ENCODE measurements around the gene RPUSD3.
"Not testable (repeated sequence)": the region's sequence is repeated elsewhere in the genome, so short reads cannot be mapped to it uniquely, and the experiment has no call there.

Gene RPUSD3

GRCh38 chr3:9886328-9886727 lies 42.5 kb upstream of the RPUSD3 start:
- no peak overlapping the region for H3K27ac ChIP-seq
- TF ChIP-seq ZFX (IDR thresholded peaks at IDR 0.05) (no peak), CTCF (conservative IDR thresholded peaks at IDR 0.05) (no peak)

GRCh38 chr3:9884555-9885165 lies 40.9 kb upstream of the RPUSD3 start:
- H3K27ac ChIP-seq: no peak overlapping the region
- no peak for TF ChIP-seq ZFX (IDR thresholded peaks at IDR 0.05)

GRCh38 chr3:9883706-9884554 lies 40.1 kb upstream of the RPUSD3 start:
- H3K27ac ChIP-seq: no peak overlapping the region
- no peak for TF ChIP-seq ZFX (IDR thresholded peaks at IDR 0.05)
- no peak for TF ChIP-seq CTCF (conservative IDR thresholded peaks at IDR 0.05)

GRCh38 chr3:9881441-9881840 lies 37.6 kb upstream of the RPUSD3 start:
- no peak overlapping the region for H3K27ac ChIP-seq
- TF ChIP-seq CTCF (conservative IDR thresholded peaks at IDR 0.05) (no peak), ZFX (IDR thresholded peaks at IDR 0.05) (no peak)

GRCh38 chr3:9879830-9880549 lies 36.2 kb upstream of the RPUSD3 start, which contains the start of gene CIDEC:
Gene CIDEC (minus strand): TSS chr3:9880253. CDS start chr3:9878486, 1,767 bp downstream.
- H3K27ac ChIP-seq: no peak within 1 kb of the TSS
- TF ChIP-seq CTCF (conservative IDR thresholded peaks at IDR 0.05): no peak
- no peak for TF ChIP-seq ZFX (IDR thresholded peaks at IDR 0.05)

GRCh38 chr3:9878700-9879099 lies 34.9 kb upstream of the RPUSD3 start:
- no peak overlapping the region for H3K27ac ChIP-seq
- no peak for TF ChIP-seq CTCF (conservative IDR thresholded peaks at IDR 0.05)
- TF ChIP-seq ZFX (IDR thresholded peaks at IDR 0.05): no peak

GRCh38 chr3:9876991-9877390 lies 33.2 kb upstream of the RPUSD3 start:
- TF ChIP-seq ZFX (IDR thresholded peaks at IDR 0.05) (no peak), CTCF (conservative IDR thresholded peaks at IDR 0.05) (no peak)
- no peak overlapping the region for H3K27ac ChIP-seq

GRCh38 chr3:9876255-9876654 lies 32.4 kb upstream of the RPUSD3 start:
- not testable (repeated sequence) for H3K27ac ChIP-seq

Data from C4-2B (cell line).